Kidney (tissue), 14 donors: Measurements from ENCODE around the gene ZSWIM4. TPM values are rescaled to one million over a fixed set of nuclear protein-coding genes. Genes with fewer than 3 reads are reported as not detected.

Experiments
- DNase-seq, 5 donors: peaks; one replicate each; pipeline ENCODE4 v3.0.0-alpha.2; 2013 to 2020
- FAIRE-seq: peaks from 2 replicates; lab custom pipeline; 2012; peaks lifted over from hg19 to GRCh38; lab: Jason Lieb, UNC
- H3K27ac ChIP-seq, 2 donors: one replicate each; pipeline ENCODE4 v1.7.0; 2013; ENCODE audit warnings: low read depth in 2 of 2, low read length in 2 of 2, inconsistent platforms in 1 of 2
- H3K27me3 ChIP-seq: one replicate; pipeline ENCODE4 v1.7.1; 2013; ENCODE audit warnings: low read length, inconsistent platforms; ENCODE audit not compliant: control insufficient read depth, insufficient read depth
- H3K36me3 ChIP-seq, 3 donors: one replicate each; pipeline versions ENCODE4 v1.7.0 to v1.7.1; 2013; ENCODE audit warnings: low read length in 3 of 3, control low read depth in 1 of 3, inconsistent platforms in 1 of 3; ENCODE audit not compliant: insufficient read depth in 3 of 3, control insufficient read depth in 2 of 3
- H3K4me1 ChIP-seq, 3 donors: one replicate each; pipeline versions ENCODE4 v1.7.0 to v1.7.1; 2013; ENCODE audit warnings: low read length in 3 of 3, inconsistent platforms in 1 of 3, low read depth in 1 of 3; ENCODE audit not compliant: control insufficient read depth in 2 of 3, insufficient read depth in 2 of 3
- H3K4me3 ChIP-seq, 3 donors: one replicate each; pipeline versions ENCODE4 v1.7.0 to v1.8.1; 2013; ENCODE audit warnings: low read length in 3 of 3, control low read depth in 1 of 3, inconsistent platforms in 1 of 3
- H3K9ac ChIP-seq, 3 donors: one replicate each; pipeline versions ENCODE4 v1.7.0 to v1.7.1; 2013; ENCODE audit warnings: low read length in 3 of 3, control low read depth in 1 of 3, inconsistent platforms in 1 of 3
- H3K9me3 ChIP-seq, 3 donors: one replicate each; pipeline versions ENCODE4 v1.7.0 to v1.7.1; 2013; ENCODE audit warnings: low read length in 3 of 3, control low read depth in 1 of 3, inconsistent platforms in 1 of 3; ENCODE audit not compliant: control insufficient read depth in 2 of 3, insufficient read depth in 1 of 3
- intact Hi-C: fragments of 100-400 bp; cut with DNase I; formaldehyde crosslinking; loops from one replicate; pipeline ENCODE4 v1.11.1; 2022
- polyA plus RNA-seq: library from polyadenylated mRNA; stranded (reverse); fragments of 350-450 nt; fragmentation: Illumina TruSeq; extraction: RNeasy Lipid Tissue Mini Kit (QIAGEN cat#74804); gene quantifications from one replicate; pipeline ENCODE4 v1.2.3, GENCODE V29; 2014; ENCODE audit warnings: low read depth, low replicate concordance; ENCODE audit not compliant: insufficient read depth
- total RNA-seq: library from RNA; stranded (reverse); fragmentation: NEBNext Ultra II Directional; extraction: Animal tissue kit (Norgen Biotek cat#: 25700); gene quantifications from one replicate; pipeline ENCODE4 v1.2.1, GENCODE V29; 2021
- TF ChIP-seq, protein P1 (sequence below): IDR thresholded peaks from 3 replicates; pipeline ENCODE4 v1.5.1; 2012; ENCODE audit warnings: mild to moderate bottlenecking, moderate library complexity, borderline replicate concordance; ENCODE audit not compliant: insufficient read depth; ENCODE audit errors: extremely low read depth
- donor health status: control.
- donor health status: control.
- donor health status: control.
- donor health status: control.
- donor health status: control.
- donor health status: DM: yes; HTN: yes; CAD: no.
- donor health status: Normal renal cell carcinoma (clear cell type).

Gene ZSWIM4
- total and polyA plus RNA-seq, 2 donors from 2014 or later = 1.4 to 13.7 TPM

DNA sequence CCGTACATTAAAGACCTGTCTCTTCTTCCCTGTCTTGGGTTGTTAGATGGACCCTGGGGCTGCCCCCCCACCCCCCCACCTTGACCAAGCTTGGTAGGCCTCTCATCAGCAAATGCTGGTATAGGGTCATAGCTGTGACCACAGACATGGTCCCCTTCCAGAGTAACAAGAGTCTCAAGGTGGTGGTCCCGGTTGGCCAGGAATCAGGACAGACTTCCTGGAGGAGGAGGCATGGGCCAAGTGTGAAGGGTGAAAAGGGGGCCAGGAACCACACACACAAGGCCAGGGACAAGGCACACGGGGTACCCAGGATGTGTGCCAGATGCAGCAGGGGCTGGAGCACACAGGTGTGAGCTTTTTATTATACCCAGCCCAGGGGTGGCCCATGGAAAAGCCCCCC lies 32.0 kb upstream of the ZSWIM4 start:
- Histone ChIP-seq H3K36me3 (peaks cover 2 to 11% (median 11%) of the 10 kb centered on the region in 3 donors), H3K27me3 (no peaks in the 10 kb centered on the region), H3K27ac (no peak overlapping the region), H3K4me1 (peaks cover 0 to 9% (median 8%) of the 10 kb centered on the region in 3 donors), H3K9me3 (no peaks in the 10 kb centered on the region), H3K9ac (no peak overlapping the region), H3K4me3 (no peak overlapping the region)
- FAIRE-seq (no peak), DNase-seq (peak in 1 of 5 donors; percentile 51)
- intact Hi-C loops = no loop called here
- TF ChIP-seq, protein P1, sequence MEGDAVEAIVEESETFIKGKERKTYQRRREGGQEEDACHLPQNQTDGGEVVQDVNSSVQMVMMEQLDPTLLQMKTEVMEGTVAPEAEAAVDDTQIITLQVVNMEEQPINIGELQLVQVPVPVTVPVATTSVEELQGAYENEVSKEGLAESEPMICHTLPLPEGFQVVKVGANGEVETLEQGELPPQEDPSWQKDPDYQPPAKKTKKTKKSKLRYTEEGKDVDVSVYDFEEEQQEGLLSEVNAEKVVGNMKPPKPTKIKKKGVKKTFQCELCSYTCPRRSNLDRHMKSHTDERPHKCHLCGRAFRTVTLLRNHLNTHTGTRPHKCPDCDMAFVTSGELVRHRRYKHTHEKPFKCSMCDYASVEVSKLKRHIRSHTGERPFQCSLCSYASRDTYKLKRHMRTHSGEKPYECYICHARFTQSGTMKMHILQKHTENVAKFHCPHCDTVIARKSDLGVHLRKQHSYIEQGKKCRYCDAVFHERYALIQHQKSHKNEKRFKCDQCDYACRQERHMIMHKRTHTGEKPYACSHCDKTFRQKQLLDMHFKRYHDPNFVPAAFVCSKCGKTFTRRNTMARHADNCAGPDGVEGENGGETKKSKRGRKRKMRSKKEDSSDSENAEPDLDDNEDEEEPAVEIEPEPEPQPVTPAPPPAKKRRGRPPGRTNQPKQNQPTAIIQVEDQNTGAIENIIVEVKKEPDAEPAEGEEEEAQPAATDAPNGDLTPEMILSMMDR = no peak

DNA sequence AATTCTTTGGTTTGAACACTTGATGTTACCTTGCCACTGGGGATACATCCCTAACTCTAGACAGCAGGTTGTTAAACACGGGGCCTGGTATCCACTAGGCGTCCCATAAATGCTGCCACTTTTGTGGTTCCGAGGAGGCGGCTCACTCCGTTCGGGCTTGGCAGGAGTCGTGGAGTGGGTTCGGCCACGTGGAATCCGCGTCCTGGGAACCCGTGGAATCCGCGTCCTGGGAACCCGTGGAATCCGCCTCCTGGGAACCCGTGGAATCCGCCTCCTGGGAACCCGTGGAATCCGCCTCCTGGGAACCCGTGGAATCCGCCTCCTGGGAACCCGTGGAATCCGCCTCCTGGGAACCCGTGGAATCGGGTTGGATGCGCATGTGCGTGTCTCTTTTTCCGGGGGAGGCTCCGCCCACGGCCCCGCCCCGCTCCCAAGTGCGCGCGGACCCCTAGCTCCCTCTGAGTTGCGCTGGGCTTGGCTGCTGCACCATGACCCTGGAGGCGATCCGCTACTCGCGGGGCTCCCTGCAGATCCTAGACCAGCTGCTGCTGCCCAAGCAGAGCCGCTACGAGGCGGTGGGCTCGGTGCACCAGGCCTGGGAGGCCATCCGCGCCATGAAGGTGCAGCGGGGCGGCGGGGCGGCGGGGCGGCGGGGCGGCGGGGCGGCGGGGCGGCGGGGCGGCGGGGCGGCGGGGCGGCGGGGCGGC lies 31.0 kb upstream of the ZSWIM4 start, which contains the start of gene MRI1:
MRI1 (plus strand) TSS at position 422 of the 707 bp plus-strand sequence; CDS start at position 489, 67 bp downstream.
- H3K9me3 ChIP-seq = no peaks in the 10 kb centered on the region
- peak within 1 kb of the TSS; percentile 18 to 80 (median 49) for H3K9ac ChIP-seq
- peak within 1 kb of the TSS; percentile 56 to 79 (median 73) for H3K4me3 ChIP-seq
- no peak for FAIRE-seq
- H3K36me3 ChIP-seq = peaks cover 2 to 9% (median 3%) of the 10 kb centered on the region in 3 donors
- H3K27ac ChIP-seq = peak within 1 kb of the TSS; percentile 72 to 85
- DNase-seq = peak; percentile 73 to 95 (median 91)
- intact Hi-C loops = no loop called here
- H3K27me3 ChIP-seq = no peaks in the 10 kb centered on the region
- TF ChIP-seq, protein P1 = no peak
- peaks cover 0 to 13% (median 13%) of the 10 kb centered on the region in 3 donors for H3K4me1 ChIP-seq

DNA sequence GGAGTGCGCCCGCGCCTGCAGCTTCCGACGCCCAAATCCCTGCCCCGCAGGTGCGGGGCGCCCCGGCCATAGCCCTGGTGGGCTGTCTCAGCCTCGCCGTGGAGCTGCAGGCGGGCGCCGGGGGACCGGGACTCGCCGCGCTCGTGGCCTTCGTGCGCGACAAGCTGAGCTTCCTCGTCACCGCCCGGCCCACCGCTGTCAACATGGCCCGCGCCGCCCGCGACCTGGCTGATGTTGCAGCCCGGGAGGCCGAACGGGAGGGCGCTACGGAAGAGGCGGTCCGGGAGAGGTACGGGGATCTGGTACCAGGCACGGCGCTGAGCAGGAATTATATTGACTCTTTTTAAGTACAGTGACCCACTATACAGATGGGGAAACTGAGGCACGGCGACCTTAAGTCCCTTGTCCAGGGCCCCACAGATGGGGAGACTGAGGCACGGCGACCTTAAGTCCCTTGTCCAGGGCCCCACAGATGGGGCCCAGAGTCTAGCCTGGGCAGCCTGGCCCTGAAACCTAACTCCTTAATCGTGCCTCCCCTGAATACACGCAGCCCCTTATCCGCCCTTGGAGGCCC lies 30.3 kb upstream of the ZSWIM4 start:
- Histone ChIP-seq H3K27me3 (no peaks in the 10 kb centered on the region), H3K9ac (peak overlapping the region; percentile 18 to 75 (median 39)), H3K4me1 (peaks cover 0 to 14% (median 13%) of the 10 kb centered on the region in 3 donors), H3K4me3 (peak overlapping the region; percentile 50 to 79 (median 73)), H3K27ac (peak overlapping the region; percentile 4 to 57), H3K9me3 (no peaks in the 10 kb centered on the region), H3K36me3 (peaks cover 2 to 8% (median 3%) of the 10 kb centered on the region in 3 donors)
- TF ChIP-seq, protein P1 = no peak
- intact Hi-C loops = no loop called here
- DNase-seq = peak in 4 of 5 donors; percentile 22 to 83 (median 54)
- no peak for FAIRE-seq
